H9 (cell line): Measurements from ENCODE around the gene NRP1. TPM values are rescaled to one million over a fixed set of nuclear protein-coding genes. Genes with fewer than 3 reads are reported as not detected.

Experiments used
- DNase-seq: peaks from one replicate; pipeline ENCODE4 v3.0.0-alpha.2; 2017
- H2AFZ ChIP-seq: one replicate; pipeline ENCODE4 v1.6.1; 2013; ENCODE audit warnings: mild to moderate bottlenecking, low read length, control low read depth, moderate library complexity
- H2AK5ac ChIP-seq: 2 replicates; pipeline ENCODE4 v1.6.1; 2013; ENCODE audit warnings: low read length, control low read depth, mixed read lengths; ENCODE audit not compliant: insufficient read length
- H2BK120ac ChIP-seq: one replicate; pipeline ENCODE4 v1.6.1; 2013; ENCODE audit warnings: low read depth, mild to moderate bottlenecking, low read length, control low read depth, inconsistent platforms; ENCODE audit not compliant: poor library complexity, severe bottlenecking
- H2BK12ac ChIP-seq: 2 replicates; pipeline ENCODE4 v1.6.1; 2013; ENCODE audit warnings: low read length, control low read depth, mixed read lengths, low read depth; ENCODE audit not compliant: insufficient read length
- H2BK15ac ChIP-seq: 2 replicates; pipeline ENCODE4 v1.6.1; 2013; ENCODE audit warnings: low read depth, low read length, control low read depth
- H2BK20ac ChIP-seq: one replicate; pipeline ENCODE4 v1.6.1; 2013; ENCODE audit warnings: low read depth, mild to moderate bottlenecking, low read length, control low read depth, inconsistent platforms; ENCODE audit not compliant: poor library complexity, severe bottlenecking
- H2BK5ac ChIP-seq: 2 replicates; pipeline ENCODE4 v1.6.1; 2013; ENCODE audit warnings: low read length, control low read depth, mixed read lengths; ENCODE audit not compliant: insufficient read length
- H3K14ac ChIP-seq: 2 replicates; pipeline ENCODE4 v1.6.1; 2013; ENCODE audit warnings: low read length, control low read depth; ENCODE audit not compliant: insufficient read depth
- H3K18ac ChIP-seq: 2 replicates; pipeline ENCODE4 v1.6.1; 2013; ENCODE audit warnings: low read depth, mild to moderate bottlenecking, mixed read lengths, low read length, control low read depth; ENCODE audit not compliant: insufficient read length
- H3K23ac ChIP-seq: 2 replicates; pipeline ENCODE4 v1.6.1; 2013; ENCODE audit warnings: low read length, control low read depth, mixed read lengths, low read depth; ENCODE audit not compliant: insufficient read length
- H3K23me2 ChIP-seq: 2 replicates; pipeline ENCODE4 v1.6.1; 2013; ENCODE audit warnings: low read depth, mild to moderate bottlenecking, mixed read lengths, low read length, control low read depth; ENCODE audit not compliant: insufficient read length, poor library complexity, severe bottlenecking
- H3K27ac ChIP-seq: 2 replicates; pipeline ENCODE4 v1.5.1; 2013; ENCODE audit warnings: low read length, control low read depth, mixed read lengths, low read depth; ENCODE audit not compliant: insufficient read length
- H3K27me3 ChIP-seq: 2 replicates; pipeline ENCODE4 v1.6.1; 2013; ENCODE audit warnings: low read length, control low read depth, inconsistent platforms; ENCODE audit not compliant: insufficient read depth
- H3K4ac ChIP-seq: 2 replicates; pipeline ENCODE4 v1.6.1; 2013; ENCODE audit warnings: low read depth, mild to moderate bottlenecking, control low read depth, inconsistent platforms, low read length, moderate library complexity
- H3K4me1 ChIP-seq: 2 replicates; pipeline ENCODE4 v1.6.1; 2013; ENCODE audit warnings: low read length, control low read depth, inconsistent platforms; ENCODE audit not compliant: insufficient read depth
- H3K4me2 ChIP-seq: 2 replicates; pipeline ENCODE4 v1.6.1; 2013; ENCODE audit warnings: low read length, control low read depth, mixed read lengths; ENCODE audit not compliant: insufficient read length, insufficient read depth
- H3K56ac ChIP-seq: 2 replicates; pipeline ENCODE4 v1.6.1; 2013; ENCODE audit warnings: low read depth, mild to moderate bottlenecking, mixed read lengths, low read length, control low read depth; ENCODE audit not compliant: insufficient read length
- H3K79me1 ChIP-seq: 2 replicates; pipeline ENCODE4 v1.6.1; 2013; ENCODE audit warnings: low read depth, mild to moderate bottlenecking, moderate library complexity, low read length, control low read depth, inconsistent platforms; ENCODE audit not compliant: insufficient read depth, poor library complexity, severe bottlenecking
- H3K79me2 ChIP-seq: 2 replicates; pipeline ENCODE4 v1.6.1; 2013; ENCODE audit warnings: low read length, control low read depth, inconsistent platforms; ENCODE audit not compliant: insufficient read depth
- H3K9ac ChIP-seq: 2 replicates; pipeline ENCODE4 v1.6.1; 2013; ENCODE audit warnings: low read length, control low read depth, mixed read lengths; ENCODE audit not compliant: insufficient read length; ENCODE audit errors: extremely low read depth
- H3K9me3 ChIP-seq: one replicate; pipeline ENCODE4 v1.6.1; 2013; ENCODE audit warnings: low read depth, low read length, inconsistent platforms; ENCODE audit not compliant: control insufficient read depth
- H3T11ph ChIP-seq: one replicate; pipeline ENCODE4 v1.6.1; 2013; ENCODE audit warnings: mild to moderate bottlenecking, low read length, control low read depth, inconsistent platforms
- H4K20me1 ChIP-seq: one replicate; pipeline ENCODE4 v1.6.1; 2013; ENCODE audit not compliant: control insufficient read depth, insufficient read length, insufficient read depth
- H4K5ac ChIP-seq: 2 replicates; pipeline ENCODE4 v1.6.1; 2013; ENCODE audit warnings: low read depth, mild to moderate bottlenecking, mixed read lengths, low read length, control low read depth; ENCODE audit not compliant: insufficient read length
- H4K8ac ChIP-seq: replicated peaks from 2 replicates; pipeline ENCODE4 v1.6.1; 2013; ENCODE audit warnings: low read length, control low read depth, mixed read lengths, low read depth; ENCODE audit not compliant: insufficient read length
- H4K91ac ChIP-seq: 2 replicates; pipeline ENCODE4 v1.6.1; 2013; ENCODE audit warnings: low read depth, mild to moderate bottlenecking, moderate library complexity, mixed read lengths, low read length, control low read depth; ENCODE audit not compliant: insufficient read length
- H3K27ac Mint-ChIP-seq, 3 experiments: 2 replicates in 2 of 3; 3 replicates in 1 of 3; pipeline ENCODE4 v1.8.0; 2020 to 2021; ENCODE audit warnings: mixed read lengths in 3 of 3, mild to moderate bottlenecking in 1 of 3, moderate library complexity in 1 of 3
- H3K27me3 Mint-ChIP-seq: 2 replicates; pipeline ENCODE4 v1.8.0; 2021; ENCODE audit warnings: low read depth, mild to moderate bottlenecking, moderate library complexity, mixed read lengths
- H3K36me3 Mint-ChIP-seq, 3 experiments: 2 replicates in 2 of 3; 3 replicates in 1 of 3; pipeline ENCODE4 v1.8.0; 2020 to 2021; ENCODE audit warnings: low read depth in 3 of 3, mixed read lengths in 3 of 3; ENCODE audit not compliant: insufficient read depth in 1 of 3
- H3K4me1 Mint-ChIP-seq, 2 experiments: 2 replicates each; pipeline ENCODE4 v1.8.0; 2020; ENCODE audit warnings: mixed read lengths in 2 of 2
- H3K4me3 Mint-ChIP-seq, 2 experiments: 2 replicates in 1 of 2; 3 replicates in 1 of 2; pipeline ENCODE4 v1.8.0; 2020 to 2021; ENCODE audit warnings: mild to moderate bottlenecking in 2 of 2, mixed read lengths in 2 of 2, moderate library complexity in 1 of 2
- H3K9me3 Mint-ChIP-seq, 2 experiments: 2 replicates in 1 of 2; 3 replicates in 1 of 2; pipeline ENCODE4 v1.8.0; 2020; ENCODE audit warnings: mild to moderate bottlenecking in 2 of 2, mixed read lengths in 2 of 2, moderate library complexity in 1 of 2
- WGBS: extraction: QIAGEN DNeasy Blood & Tissue Kit; methylation state at CpG from one replicate; pipeline ENCODE4 v1.1.7; 2013; ENCODE audit warnings: missing lambda C conversion rate, low lambda C conversion rate, mixed read lengths; ENCODE audit not compliant: insufficient read length; ENCODE audit errors: extremely low coverage; 5-methylcytosine and 5-hydroxymethylcytosine counted together
- total RNA-seq: library from RNA; stranded (reverse); gene quantifications from 2 replicates; pipeline ENCODE4 v1.2.1, GENCODE V29; 2021
- TF ChIP-seq, protein P1 (sequence below): fragments of 200-600 bp; sonication (generic); conservative IDR thresholded peaks from 3 replicates; pipeline ENCODE4 v1.8.0; 2021; ENCODE audit warnings: antibody characterized with exemption, mild to moderate bottlenecking

Gene NRP1
- total RNA-seq, 1 experiment from 2014 or later, result 4.6 TPM

DNA sequence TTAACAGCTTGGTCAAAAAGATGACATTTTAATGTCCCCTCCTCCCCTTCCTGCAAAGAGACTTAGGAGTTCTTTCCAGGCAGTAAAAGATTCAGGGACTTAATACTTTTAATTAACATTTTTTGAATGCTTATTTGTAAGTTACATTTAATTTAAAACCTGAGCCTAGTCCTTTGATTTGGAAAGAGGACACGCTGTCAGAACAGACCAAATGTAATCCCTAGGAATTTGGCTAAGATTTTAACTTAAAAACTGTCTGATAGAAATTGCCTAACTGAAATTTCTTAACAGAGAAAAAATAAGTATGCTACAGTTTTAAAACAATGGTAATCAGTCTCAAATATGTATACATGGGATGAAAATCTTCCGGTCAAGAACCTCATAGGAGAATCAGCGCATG, 98.5 kb downstream of the NRP1 start:
- peaks cover 8% of the 10 kb centered on the region in 2 experiments; a peak in 2 of 4 replicates for H3K4me1 Mint-ChIP-seq

More for the DNA sequence above, 98.5 kb downstream of the NRP1 start:
- Histone ChIP-seq H2BK5ac (no peak overlapping the region), H3T11ph (no peak overlapping the region), H4K8ac (no peak overlapping the region), H2BK120ac (no peak overlapping the region), H4K91ac (no peak overlapping the region), H3K79me2 (no peaks in the 10 kb centered on the region), H3K27ac (no peak overlapping the region), H2BK20ac (no peak overlapping the region), H3K4me2 (no peak overlapping the region), H3K79me1 (no peaks in the 10 kb centered on the region), H4K20me1 (no peaks in the 10 kb centered on the region), H3K14ac (no peak overlapping the region), H3K23ac (no peak overlapping the region), H3K9me3 (no peaks in the 10 kb centered on the region), H3K4me1 (no peaks in the 10 kb centered on the region), H2BK12ac (no peak overlapping the region), H3K27me3 (no peaks in the 10 kb centered on the region), H2AK5ac (no peak overlapping the region), H4K5ac (no peak overlapping the region), H3K9ac (no peak overlapping the region), H3K23me2 (no peaks in the 10 kb centered on the region), H3K18ac (no peak overlapping the region), H2AFZ (no peak overlapping the region), H2BK15ac (no peak overlapping the region), H3K4ac (no peak overlapping the region), H3K56ac (no peak overlapping the region)
- no peaks in the 10 kb centered on the region for H3K27me3 Mint-ChIP-seq
- TF ChIP-seq, protein P1, sequence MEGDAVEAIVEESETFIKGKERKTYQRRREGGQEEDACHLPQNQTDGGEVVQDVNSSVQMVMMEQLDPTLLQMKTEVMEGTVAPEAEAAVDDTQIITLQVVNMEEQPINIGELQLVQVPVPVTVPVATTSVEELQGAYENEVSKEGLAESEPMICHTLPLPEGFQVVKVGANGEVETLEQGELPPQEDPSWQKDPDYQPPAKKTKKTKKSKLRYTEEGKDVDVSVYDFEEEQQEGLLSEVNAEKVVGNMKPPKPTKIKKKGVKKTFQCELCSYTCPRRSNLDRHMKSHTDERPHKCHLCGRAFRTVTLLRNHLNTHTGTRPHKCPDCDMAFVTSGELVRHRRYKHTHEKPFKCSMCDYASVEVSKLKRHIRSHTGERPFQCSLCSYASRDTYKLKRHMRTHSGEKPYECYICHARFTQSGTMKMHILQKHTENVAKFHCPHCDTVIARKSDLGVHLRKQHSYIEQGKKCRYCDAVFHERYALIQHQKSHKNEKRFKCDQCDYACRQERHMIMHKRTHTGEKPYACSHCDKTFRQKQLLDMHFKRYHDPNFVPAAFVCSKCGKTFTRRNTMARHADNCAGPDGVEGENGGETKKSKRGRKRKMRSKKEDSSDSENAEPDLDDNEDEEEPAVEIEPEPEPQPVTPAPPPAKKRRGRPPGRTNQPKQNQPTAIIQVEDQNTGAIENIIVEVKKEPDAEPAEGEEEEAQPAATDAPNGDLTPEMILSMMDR, result no peak
- no peak overlapping the region for H3K27ac Mint-ChIP-seq
- no peak for DNase-seq
- H3K4me3 Mint-ChIP-seq, result no peak overlapping the region
- H3K9me3 Mint-ChIP-seq, result no peaks in the 10 kb centered on the region; a peak in 1 of 5 replicates
- WGBS, result no CpG with 5 or more reads among the region's 3 CpGs
- H3K36me3 Mint-ChIP-seq, result no peaks in the 10 kb centered on the region
